Nephron (organoid): ENCODE data around the gene RXRA.

Experiments used
- H3K27ac Mint-ChIP-seq, 3 experiments: 2 replicates each; pipeline ENCODE4 v1.8.0; 2020; ENCODE audit warnings: mixed read lengths in 3 of 3, mild to moderate bottlenecking in 2 of 3, moderate library complexity in 1 of 3
- H3K27me3 Mint-ChIP-seq: 2 replicates; pipeline ENCODE4 v1.8.0; 2021; ENCODE audit warnings: low read depth, mild to moderate bottlenecking, moderate library complexity, mixed read lengths
- H3K36me3 Mint-ChIP-seq: 2 replicates; pipeline ENCODE4 v1.8.0; 2020; ENCODE audit warnings: low read depth, mixed read lengths
- H3K4me1 Mint-ChIP-seq: 2 replicates; pipeline ENCODE4 v1.8.0; 2020; ENCODE audit warnings: mixed read lengths
- H3K4me3 Mint-ChIP-seq, 3 experiments: 2 replicates each; pipeline ENCODE4 v1.8.0; 2020; ENCODE audit warnings: mild to moderate bottlenecking in 3 of 3, mixed read lengths in 3 of 3, moderate library complexity in 2 of 3
- H3K9me3 Mint-ChIP-seq: 2 replicates; pipeline ENCODE4 v1.8.0; 2020; ENCODE audit warnings: mixed read lengths
- CTCF ChIP-seq, 3 experiments: fragments of 200-600 bp; sonication (generic); IDR thresholded peaks; one replicate each; pipeline ENCODE4 v1.5.0; 2021; ENCODE audit warnings: antibody characterized with exemption in 3 of 3; ENCODE audit not compliant: unreplicated experiment in 3 of 3

RXRA gene

GRCh38 chr9:134427153-134427782 lies 101.0 kb downstream of the RXRA start:
- no peak for TF ChIP-seq CTCF (IDR thresholded peaks at IDR 0.05; ENCODE audit: unreplicated experiment in 3 of 3)
- peak overlapping the region in 1 of 3 experiments; percentile 15 for H3K27ac Mint-ChIP-seq

GRCh38 chr9:134428559-134428958 lies 102.3 kb downstream of the RXRA start:
- Mint-ChIP-seq H3K27me3 (no peaks in the 10 kb centered on the region), H3K4me1 (no peaks in the 10 kb centered on the region), H3K27ac (no peak overlapping the region), H3K9me3 (no peaks in the 10 kb centered on the region), H3K36me3 (peaks cover 5% of the 10 kb centered on the region), H3K4me3 (no peak overlapping the region)
- TF ChIP-seq CTCF (IDR thresholded peaks at IDR 0.05; ENCODE audit: unreplicated experiment in 3 of 3) = no peak

More at GRCh38 chr9:134427153-134427782, 101.0 kb downstream of the RXRA start:
- H3K4me1 Mint-ChIP-seq = no peaks in the 10 kb centered on the region
- no peak overlapping the region for H3K4me3 Mint-ChIP-seq
- no peaks in the 10 kb centered on the region for H3K9me3 Mint-ChIP-seq
- H3K36me3 Mint-ChIP-seq = peaks cover 5% of the 10 kb centered on the region
- H3K27me3 Mint-ChIP-seq = no peaks in the 10 kb centered on the region

- Mint-ChIP-seq H3K27ac (no peak overlapping the region), H3K9me3 (no peaks in the 10 kb centered on the region), H3K4me1 (no peaks in the 10 kb centered on the region), H3K36me3 (peaks cover 5% of the 10 kb centered on the region), H3K4me3 (no peak overlapping the region), H3K27me3 (no peaks in the 10 kb centered on the region)
- no peak for TF ChIP-seq CTCF (IDR thresholded peaks at IDR 0.05; ENCODE audit: unreplicated experiment in 3 of 3)
Observed at GRCh38 chr9:134429007-134429406, 102.8 kb downstream of the RXRA start.

- Mint-ChIP-seq H3K27me3 (no peaks in the 10 kb centered on the region), H3K36me3 (peaks cover 5% of the 10 kb centered on the region), H3K9me3 (no peaks in the 10 kb centered on the region), H3K4me3 (no peak overlapping the region), H3K4me1 (peaks cover 4% of the 10 kb centered on the region), H3K27ac (no peak overlapping the region)
- TF ChIP-seq CTCF (IDR thresholded peaks at IDR 0.05; ENCODE audit: unreplicated experiment in 3 of 3) = no peak
Observed at GRCh38 chr9:134429481-134429880, 103.2 kb downstream of the RXRA start.

- Mint-ChIP-seq H3K4me3 (no peak overlapping the region), H3K36me3 (peaks cover 5% of the 10 kb centered on the region), H3K27ac (peak overlapping the region in 2 of 3 experiments; percentile 35 to 56), H3K9me3 (no peaks in the 10 kb centered on the region), H3K27me3 (no peaks in the 10 kb centered on the region), H3K4me1 (peaks cover 20% of the 10 kb centered on the region)
- no peak for TF ChIP-seq CTCF (IDR thresholded peaks at IDR 0.05; ENCODE audit: unreplicated experiment in 3 of 3)
Observed at GRCh38 chr9:134431095-134431494, 104.8 kb downstream of the RXRA start.

- TF ChIP-seq CTCF (IDR thresholded peaks at IDR 0.05; ENCODE audit: unreplicated experiment in 3 of 3) = no peak
Observed at GRCh38 chr9:134431626-134432025, 105.4 kb downstream of the RXRA start.

More at GRCh38 chr9:134431626-134432025, 105.4 kb downstream of the RXRA start:
- Mint-ChIP-seq H3K27me3 (no peaks in the 10 kb centered on the region), H3K36me3 (peaks cover 10% of the 10 kb centered on the region), H3K4me3 (no peak overlapping the region), H3K27ac (no peak overlapping the region), H3K4me1 (peaks cover 25% of the 10 kb centered on the region), H3K9me3 (no peaks in the 10 kb centered on the region)
